ENCODE results near the gene PHLPP1.
A peak's percentile ranks its signal among the peaks of the same experiment; 100 is the strongest.

The PHLPP1 gene

GRCh38 chr18:62784966-62785413 lies 69.6 kb downstream of the PHLPP1 start (continued):
- TF ChIP-seq ZSCAN4 (tag by site-specific recombination; IDR thresholded peaks at IDR 0.05): 0 out of 2 replicates have a peak, but pooled peaks have one; percentile 15
- 0 out of 2 replicates have a peak, but pooled peaks have one; percentile 44 for TF ChIP-seq ZFP37 (tag by site-specific recombination; IDR thresholded peaks at IDR 0.05)
- no peak for TF ChIP-seq GLIS2 (tag by site-specific recombination; IDR thresholded peaks at IDR 0.05)
- no peak for TF ChIP-seq ZFP69B (tag by site-specific recombination; IDR thresholded peaks at IDR 0.05)
- TF ChIP-seq OSR2 (tag by site-specific recombination; IDR thresholded peaks at IDR 0.05): peak; percentile 92
- peak; percentile 88; the same call in 1 of the 2 replicates for TF ChIP-seq INSM2 (tag by site-specific recombination; IDR thresholded peaks at IDR 0.05)
- TF ChIP-seq, protein P1, sequence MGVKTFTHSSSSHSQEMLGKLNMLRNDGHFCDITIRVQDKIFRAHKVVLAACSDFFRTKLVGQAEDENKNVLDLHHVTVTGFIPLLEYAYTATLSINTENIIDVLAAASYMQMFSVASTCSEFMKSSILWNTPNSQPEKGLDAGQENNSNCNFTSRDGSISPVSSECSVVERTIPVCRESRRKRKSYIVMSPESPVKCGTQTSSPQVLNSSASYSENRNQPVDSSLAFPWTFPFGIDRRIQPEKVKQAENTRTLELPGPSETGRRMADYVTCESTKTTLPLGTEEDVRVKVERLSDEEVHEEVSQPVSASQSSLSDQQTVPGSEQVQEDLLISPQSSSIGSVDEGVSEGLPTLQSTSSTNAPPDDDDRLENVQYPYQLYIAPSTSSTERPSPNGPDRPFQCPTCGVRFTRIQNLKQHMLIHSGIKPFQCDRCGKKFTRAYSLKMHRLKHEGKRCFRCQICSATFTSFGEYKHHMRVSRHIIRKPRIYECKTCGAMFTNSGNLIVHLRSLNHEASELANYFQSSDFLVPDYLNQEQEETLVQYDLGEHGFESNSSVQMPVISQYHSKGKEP (tag by site-specific recombination; IDR thresholded peaks at IDR 0.05): no peak
- TF ChIP-seq ZNF121 (tag by site-specific recombination; IDR thresholded peaks at IDR 0.05): no peak
- TF ChIP-seq SALL2 (tag by site-specific recombination; IDR thresholded peaks at IDR 0.05; ENCODE audit: borderline replicate concordance): no peak
- TF ChIP-seq ZNF658 (tag by site-specific recombination; IDR thresholded peaks at IDR 0.05): no peak
- TF ChIP-seq ZBTB21 (tag by site-specific recombination; IDR thresholded peaks at IDR 0.05): peak; percentile 61; the same call in 1 of the 2 replicates
- TF ChIP-seq PATZ1 (tag by site-specific recombination; IDR thresholded peaks at IDR 0.05): peak; percentile 66
- TF ChIP-seq PRDM6 (tag by site-specific recombination; IDR thresholded peaks at IDR 0.05): peak; percentile 93
- no peak for TF ChIP-seq ZNF133 (tag by site-specific recombination; IDR thresholded peaks at IDR 0.05)
- no peak for TF ChIP-seq KLF9 (tag by site-specific recombination; IDR thresholded peaks at IDR 0.05; ENCODE audit: low read depth)
- peak; percentile 99 for TF ChIP-seq SP7 (tag by site-specific recombination; IDR thresholded peaks at IDR 0.05)
- peak; percentile 52; the same call in 1 of the 2 replicates for TF ChIP-seq ZNF324 (tag by site-specific recombination; IDR thresholded peaks at IDR 0.05)
- TF ChIP-seq ZNF19 (tag by site-specific recombination; IDR thresholded peaks at IDR 0.05; ENCODE audit: low read depth): peak; percentile 86; the same call in 1 of the 2 replicates
- no peak for TF ChIP-seq ZNF514 (tag by site-specific recombination; IDR thresholded peaks at IDR 0.05)
- TF ChIP-seq WT1 (tag by site-specific recombination; IDR thresholded peaks at IDR 0.05): peak; percentile 98
- TF ChIP-seq ZNF624 (tag by site-specific recombination; IDR thresholded peaks at IDR 0.05): no peak
- TF ChIP-seq, protein P2, sequence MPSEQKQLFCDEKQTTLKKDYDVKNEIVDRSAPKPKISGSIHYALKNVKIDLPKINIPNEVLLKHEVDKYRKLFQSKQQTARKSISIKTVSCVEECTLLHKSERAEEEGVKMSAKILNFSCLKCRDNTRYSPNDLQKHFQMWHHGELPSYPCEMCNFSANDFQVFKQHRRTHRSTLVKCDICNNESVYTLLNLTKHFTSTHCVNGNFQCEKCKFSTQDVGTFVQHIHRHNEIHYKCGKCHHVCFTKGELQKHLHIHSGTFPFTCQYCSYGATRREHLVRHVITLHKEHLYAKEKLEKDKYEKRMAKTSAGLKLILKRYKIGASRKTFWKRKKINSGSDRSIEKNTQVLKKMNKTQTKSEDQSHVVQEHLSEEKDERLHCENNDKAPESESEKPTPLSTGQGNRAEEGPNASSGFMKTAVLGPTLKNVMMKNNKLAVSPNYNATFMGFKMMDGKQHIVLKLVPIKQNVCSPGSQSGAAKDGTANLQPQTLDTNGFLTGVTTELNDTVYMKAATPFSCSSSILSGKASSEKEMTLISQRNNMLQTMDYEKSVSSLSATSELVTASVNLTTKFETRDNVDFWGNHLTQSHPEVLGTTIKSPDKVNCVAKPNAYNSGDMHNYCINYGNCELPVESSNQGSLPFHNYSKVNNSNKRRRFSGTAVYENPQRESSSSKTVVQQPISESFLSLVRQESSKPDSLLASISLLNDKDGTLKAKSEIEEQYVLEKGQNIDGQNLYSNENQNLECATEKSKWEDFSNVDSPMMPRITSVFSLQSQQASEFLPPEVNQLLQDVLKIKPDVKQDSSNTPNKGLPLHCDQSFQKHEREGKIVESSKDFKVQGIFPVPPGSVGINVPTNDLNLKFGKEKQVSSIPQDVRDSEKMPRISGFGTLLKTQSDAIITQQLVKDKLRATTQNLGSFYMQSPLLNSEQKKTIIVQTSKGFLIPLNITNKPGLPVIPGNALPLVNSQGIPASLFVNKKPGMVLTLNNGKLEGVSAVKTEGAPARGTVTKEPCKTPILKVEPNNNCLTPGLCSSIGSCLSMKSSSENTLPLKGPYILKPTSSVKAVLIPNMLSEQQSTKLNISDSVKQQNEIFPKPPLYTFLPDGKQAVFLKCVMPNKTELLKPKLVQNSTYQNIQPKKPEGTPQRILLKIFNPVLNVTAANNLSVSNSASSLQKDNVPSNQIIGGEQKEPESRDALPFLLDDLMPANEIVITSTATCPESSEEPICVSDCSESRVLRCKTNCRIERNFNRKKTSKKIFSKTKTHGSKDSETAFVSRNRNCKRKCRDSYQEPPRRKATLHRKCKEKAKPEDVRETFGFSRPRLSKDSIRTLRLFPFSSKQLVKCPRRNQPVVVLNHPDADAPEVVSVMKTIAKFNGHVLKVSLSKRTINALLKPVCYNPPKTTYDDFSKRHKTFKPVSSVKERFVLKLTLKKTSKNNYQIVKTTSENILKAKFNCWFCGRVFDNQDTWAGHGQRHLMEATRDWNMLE (tag by site-specific recombination; conservative IDR thresholded peaks at IDR 0.05; ENCODE audit: low read depth): 0 out of 2 replicates have a peak, but pooled peaks have one; percentile 34
- peak; percentile 48 for TF ChIP-seq ZNF639 (tag by site-specific recombination; IDR thresholded peaks at IDR 0.05)
- TF ChIP-seq ZNF843 (tag by site-specific recombination; IDR thresholded peaks at IDR 0.05): peak; percentile 90
